ENCODE data around the gene KCNJ13.
"Not testable (repeated sequence)": the region's sequence is repeated elsewhere in the genome, so short reads cannot be mapped to it uniquely, and the experiment has no call there.

The KCNJ13 gene

DNA sequence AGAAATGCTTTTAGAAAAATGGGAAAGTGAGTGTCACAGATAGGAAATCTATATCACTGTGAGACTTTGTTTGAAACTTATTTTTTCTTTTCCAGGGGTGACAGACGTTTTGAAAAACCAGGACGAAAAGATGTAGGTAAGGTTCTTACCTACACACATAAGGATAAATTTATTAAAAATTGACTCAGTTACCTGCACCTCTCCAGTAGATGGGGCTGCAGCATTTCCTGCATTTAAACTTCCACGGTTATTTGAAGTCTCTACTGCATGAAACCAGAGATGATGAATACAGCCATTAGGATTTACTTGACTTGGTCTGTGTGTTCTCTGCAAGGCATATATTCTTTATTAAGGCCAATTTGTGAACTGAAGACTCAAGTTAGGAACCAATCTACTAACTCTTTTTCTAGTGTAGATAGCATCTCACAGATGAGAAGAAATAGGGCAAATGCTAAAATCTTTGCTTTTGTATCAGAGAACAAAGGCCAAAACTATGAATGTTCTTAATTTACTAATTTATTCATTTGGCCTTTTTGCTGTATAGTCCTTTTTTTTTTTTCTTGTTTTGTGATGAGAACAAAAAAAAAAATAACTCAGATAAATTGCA is 15.0 kb downstream of the KCNJ13 start:
- no peak for DNase-seq (ENCODE audit: low spot score)

DNA sequence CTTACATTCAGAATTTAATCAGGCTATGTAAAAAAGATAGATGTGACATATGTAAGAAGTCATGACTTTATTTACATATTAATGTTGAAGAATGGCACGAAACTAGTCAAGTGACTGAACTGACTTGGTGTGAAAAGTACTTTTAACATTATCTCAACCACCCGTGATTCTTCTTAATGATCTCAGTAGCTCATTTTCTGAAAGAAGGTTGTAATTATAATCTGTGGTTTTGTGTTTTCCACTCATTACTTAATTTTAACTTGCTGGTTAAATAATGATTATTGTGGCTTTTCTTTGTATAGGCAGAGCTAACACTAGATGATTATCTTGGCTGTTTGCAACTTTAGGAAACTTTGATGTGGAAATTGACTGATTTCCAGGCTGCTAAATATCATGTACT is 18.5 kb downstream of the KCNJ13 start:
- no peak for DNase-seq (ENCODE audit: low spot score)

DNA sequence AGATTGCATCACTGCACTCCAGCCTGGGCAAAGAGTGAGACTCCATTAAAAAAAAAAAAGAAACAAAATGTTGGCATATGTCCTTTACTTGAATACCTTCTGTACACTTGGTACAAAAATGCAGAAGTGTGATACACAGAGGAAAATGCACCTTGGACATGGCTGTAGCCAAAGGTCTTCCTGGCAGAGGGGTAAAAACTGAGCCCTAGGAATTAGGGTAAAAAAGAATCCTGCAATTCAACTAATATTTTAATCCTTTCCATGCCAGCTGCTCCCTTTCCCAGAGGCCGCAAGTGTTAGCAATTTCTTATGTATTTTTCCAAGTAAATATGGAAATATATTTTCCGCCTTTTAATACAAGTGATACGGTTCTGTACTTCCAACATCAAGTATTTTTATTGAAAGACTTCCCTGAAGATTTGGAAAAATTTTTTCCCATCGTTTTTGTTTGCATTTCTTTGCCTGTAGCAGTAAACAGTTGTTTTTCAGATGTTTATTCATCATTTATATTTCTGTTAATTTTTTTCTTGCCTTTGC is 26.2 kb downstream of the KCNJ13 start:
- DNase-seq (ENCODE audit: low spot score) = no peak

DNA sequence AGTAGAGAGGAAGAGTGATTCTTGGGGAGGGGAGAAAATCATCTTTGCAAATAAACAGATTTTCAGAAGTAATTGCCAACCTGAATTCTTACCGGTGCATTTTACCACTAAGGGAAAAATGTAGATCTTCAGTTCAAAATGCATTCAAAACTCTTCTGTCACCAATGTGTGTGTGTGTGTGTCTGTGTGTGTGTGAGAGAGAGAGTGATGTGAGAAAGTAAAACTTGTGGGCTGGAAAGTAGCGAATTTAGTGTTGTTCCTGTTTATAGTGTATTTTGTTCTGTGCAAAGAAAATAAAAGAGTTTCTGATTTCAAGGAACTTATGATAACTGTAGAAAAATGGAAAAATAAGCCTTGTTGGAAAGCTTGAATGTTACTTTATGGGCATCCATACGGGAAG is 27.0 kb downstream of the KCNJ13 start:
- DNase-seq (ENCODE audit: low spot score) = no peak

DNA sequence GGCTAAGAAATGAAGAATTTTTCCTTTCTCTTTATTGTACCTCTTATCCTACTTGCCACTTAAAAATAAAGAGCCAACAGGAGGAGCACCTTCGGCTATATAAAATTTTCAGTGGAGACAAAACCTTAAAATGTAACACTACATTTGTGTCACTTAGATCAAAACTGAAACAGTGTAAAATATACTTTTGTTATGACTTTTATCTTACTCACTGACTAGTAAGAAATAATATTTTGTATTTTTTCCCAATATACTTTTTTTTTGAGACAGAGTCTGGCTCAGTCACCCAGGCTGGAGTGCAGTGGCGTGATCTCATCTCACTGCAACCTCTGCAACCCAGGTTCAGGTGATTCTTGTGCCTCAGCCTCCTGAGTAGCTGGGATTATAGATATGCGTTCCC is 28.3 kb downstream of the KCNJ13 start:
- DNase-seq (ENCODE audit: low spot score) = no peak

DNA sequence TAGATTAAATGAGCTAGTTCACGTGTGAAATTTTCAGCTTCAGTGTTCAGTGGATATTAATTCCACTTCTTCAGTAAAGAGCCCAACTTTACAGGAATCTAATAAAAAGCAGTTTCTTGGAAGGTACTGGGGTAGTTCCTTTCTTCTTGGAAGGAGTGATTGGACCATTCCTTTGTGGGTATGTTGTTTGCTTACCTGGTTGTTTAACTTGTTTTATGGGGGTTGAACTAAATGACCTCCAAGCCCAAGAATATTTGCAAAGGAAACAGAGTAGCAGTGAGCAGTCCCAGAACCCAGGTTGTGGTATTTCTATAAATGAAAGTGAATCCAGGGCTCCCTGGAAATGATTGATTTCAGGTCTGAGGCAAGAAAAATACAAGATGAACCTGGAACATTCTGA is 31.4 kb downstream of the KCNJ13 start:
- DNase-seq (ENCODE audit: low spot score) = no peak

DNA sequence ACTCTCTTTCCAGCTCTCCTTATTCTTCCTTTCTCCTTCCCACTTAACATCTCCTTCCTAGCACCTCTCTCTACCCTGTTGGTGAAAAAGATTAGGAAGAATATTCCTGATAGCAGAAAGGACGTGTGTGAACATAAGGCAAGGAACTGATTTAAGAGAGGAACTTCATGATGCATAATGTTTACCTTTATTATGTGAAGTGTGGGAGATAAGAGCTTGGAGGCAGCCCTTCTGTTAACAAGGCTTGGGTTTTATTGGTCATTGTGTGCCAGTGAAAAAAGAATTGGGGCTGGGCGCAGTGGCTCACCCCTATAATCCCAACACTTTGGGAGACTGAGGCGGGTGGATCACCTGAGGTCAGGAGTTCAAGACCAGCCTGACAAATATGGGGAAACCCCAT is 34.4 kb downstream of the KCNJ13 start:
- DNase-seq (ENCODE audit: low spot score) = no peak

DNA sequence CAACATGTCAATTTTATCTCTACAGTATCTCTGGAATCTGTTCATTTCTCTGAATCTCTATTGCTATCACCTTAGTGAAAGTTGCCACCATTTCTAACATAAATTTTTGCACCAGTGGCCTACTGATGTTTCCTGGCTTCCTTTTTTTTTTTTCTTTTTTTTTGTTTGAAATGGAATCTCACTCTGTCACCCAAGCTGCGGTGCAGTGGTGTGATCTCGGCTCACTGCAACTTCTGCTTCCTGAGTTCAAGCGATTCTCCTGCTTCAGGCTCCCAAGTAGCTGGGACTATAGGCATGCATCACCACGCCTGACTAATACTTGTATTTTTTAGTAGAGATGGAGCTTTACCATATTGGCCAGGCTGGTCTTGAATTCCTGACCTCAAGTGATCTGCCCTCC is 35.1 kb downstream of the KCNJ13 start:
- no peak for DNase-seq (ENCODE audit: low spot score)

DNA sequence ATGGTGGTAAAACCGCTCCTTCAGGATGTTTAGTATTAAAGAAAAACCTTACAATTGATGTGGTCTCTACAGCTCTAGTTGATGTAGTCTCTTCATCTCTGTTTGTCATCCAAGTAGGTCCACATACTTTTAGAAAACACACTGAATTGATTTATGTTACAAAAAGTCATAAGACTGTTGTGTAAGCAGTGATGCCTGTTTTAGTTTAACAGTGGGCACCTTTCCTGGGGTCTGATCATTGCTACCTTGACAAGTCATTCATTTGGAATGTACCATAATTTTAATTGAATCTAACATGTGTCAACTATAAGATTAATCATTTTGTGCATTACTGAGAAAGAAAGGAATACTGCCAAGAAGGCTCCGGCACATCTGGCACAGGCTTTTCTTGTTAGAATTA is 44.9 kb downstream of the KCNJ13 start:
- DNase-seq (ENCODE audit: low spot score) = no peak

DNA sequence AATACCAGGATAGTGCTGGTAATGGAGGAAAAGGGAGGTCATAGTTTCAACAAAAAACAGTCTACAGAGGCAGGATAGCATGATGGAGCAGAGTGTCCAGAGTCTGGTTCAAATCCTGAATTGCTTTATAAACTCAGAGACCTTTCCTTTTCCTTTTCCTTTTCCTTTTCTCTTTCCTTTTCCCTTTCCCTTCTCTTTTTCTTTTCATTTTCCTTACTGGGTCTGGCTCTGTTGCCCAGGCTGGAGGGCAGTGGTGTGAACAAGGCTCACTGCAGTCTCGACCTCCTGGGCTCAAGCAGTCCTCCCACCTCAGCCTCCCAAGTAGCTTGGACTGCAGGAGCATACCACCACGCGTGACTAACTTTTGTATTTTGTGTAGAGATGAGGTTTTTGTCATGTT is 47.6 kb downstream of the KCNJ13 start:
- DNase-seq (ENCODE audit: low spot score) = no peak

DNA sequence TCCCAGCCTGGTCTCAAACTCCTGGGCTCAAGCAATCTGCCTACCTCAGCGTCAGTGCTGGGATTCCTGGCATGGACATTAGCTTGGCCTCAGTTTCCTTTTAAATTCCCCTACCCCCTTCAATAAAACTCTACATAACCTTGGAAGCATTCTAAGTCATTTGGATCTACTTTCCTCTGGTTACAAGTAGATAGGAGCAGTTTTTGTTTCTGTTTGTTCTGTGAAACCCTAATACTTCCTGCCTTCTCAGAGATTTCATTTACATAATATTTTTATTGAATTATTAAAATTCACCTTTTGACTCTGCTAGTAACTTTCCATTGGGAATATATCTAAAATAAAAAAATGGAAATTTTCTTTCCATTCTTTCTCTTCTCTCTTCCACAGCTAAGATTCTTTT is 53.3 kb downstream of the KCNJ13 start:
- no peak for DNase-seq (ENCODE audit: low spot score)

DNA sequence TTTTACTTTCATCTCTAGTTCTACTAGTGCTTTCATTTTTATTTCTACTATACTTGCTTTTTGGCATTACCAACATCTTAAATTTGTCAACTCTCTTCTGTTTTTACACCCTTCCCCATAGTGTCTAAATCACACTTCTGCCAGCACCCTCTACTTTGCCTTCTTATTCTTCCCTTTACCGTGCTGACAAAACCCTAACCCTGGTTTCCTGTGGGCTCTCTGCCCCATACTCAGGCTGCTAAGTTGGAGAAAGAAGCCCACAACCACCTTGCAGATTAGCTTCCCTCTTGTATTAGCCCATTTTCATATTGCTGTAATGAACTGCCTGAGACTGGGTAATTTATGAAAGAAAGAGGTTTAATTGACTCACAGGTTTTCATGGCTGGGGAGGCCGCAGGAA is 54.5 kb downstream of the KCNJ13 start:
- no peak for DNase-seq (ENCODE audit: low spot score)

DNA sequence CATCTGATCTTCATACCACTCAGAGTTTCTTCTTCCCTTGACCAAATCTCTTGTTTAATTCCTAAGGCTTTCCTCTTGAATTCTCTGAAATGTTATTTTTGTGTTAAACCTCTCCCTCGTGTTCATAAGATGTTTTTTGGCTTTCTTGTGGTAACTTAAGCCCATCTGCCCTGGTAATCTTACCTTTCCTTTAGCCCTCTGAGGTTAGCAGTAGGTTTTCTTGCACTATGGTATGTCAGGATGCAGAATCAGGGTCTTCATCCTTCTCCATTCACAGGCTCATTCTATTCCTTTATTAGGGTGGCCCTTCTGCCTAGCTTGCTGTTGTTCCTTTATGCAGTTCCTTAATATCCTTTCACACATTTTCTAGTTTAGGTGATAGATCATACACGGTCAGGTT is 55.1 kb downstream of the KCNJ13 start:
- DNase-seq (ENCODE audit: low spot score) = no peak

DNA sequence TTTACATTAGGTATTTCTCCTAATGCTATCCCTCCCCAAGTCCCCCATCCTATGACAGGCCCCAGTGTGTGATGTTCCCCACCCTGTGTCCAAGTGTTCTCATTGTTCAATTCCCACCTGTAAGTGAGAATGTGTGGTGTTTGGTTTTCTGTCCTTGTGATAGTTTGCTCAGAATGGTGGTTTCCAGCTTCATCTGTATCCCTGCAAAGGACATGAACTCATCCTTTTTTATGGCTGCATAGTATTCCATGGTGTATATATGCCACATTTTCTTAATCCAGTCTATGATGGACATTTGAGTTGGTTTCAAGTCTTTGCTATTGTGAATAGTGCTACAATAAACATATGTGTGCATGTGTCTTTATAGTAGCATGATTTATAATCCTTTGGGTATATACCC is 56.3 kb downstream of the KCNJ13 start:
- not testable (repeated sequence) for DNase-seq (ENCODE audit: low spot score)
